NT2/D1 (cell line): ENCODE measurements around the gene PERCC1.

Experiments
- SUZ12 ChIP-seq: IDR thresholded peaks from 2 replicates; pipeline ENCODE4 v1.6.1; 2011; ENCODE audit not compliant: insufficient read length, insufficient read depth; ENCODE audit errors: extremely low read depth
- ZNF274 ChIP-seq: IDR thresholded peaks from 2 replicates; pipeline ENCODE4 v1.6.1; 2011; ENCODE audit warnings: mild to moderate bottlenecking, low read depth, low read length

GRCh38 chr16:1401061-1401757, 29.7 kb upstream of the PERCC1 start:
- TF ChIP-seq SUZ12 (no peak), ZNF274 (no peak)
